HepG2 (cell line): ENCODE measurements around the gene SPSB2. TPM values are rescaled to one million over a fixed set of nuclear protein-coding genes. Genes with fewer than 3 reads are reported as not detected.
A peak's percentile ranks its signal among the peaks of the same experiment; 100 is the strongest.

ENCODE experiments used
- AHR ChIP-seq: IDR thresholded peaks from 2 replicates; pipeline ENCODE4 v1.6.1; 2018; ENCODE audit warnings: missing genetic modification reagents, missing compliant biosample characterization
- CENPT ChIP-seq: sonication (generic); formaldehyde crosslinking; IDR thresholded peaks from 2 replicates; pipeline ENCODE4 v1.8.0; 2022; ENCODE audit warnings: low read depth, mild to moderate bottlenecking, moderate library complexity, missing genetic modification reagents
- FIP1L1 ChIP-seq: fragments of 200-400 bp; formaldehyde crosslinking; IDR thresholded peaks from 2 replicates; pipeline ENCODE4 v1.6.1; 2018; ENCODE audit warnings: low read depth, mild to moderate bottlenecking, low read length, moderate library complexity, borderline replicate concordance; ENCODE audit not compliant: insufficient read depth
- FOSL1 ChIP-seq: sonication (generic); formaldehyde crosslinking; IDR thresholded peaks from 2 replicates; pipeline ENCODE4 v1.9.0; 2021; ENCODE audit warnings: missing genetic modification reagents, borderline replicate concordance
- FOXJ3 ChIP-seq: sonication (generic); formaldehyde crosslinking; IDR thresholded peaks from 2 replicates; pipeline ENCODE4 v1.4.0; 2020; ENCODE audit warnings: missing genetic modification reagents, mild to moderate bottlenecking, borderline replicate concordance
- FOXM1 ChIP-seq: sonication (generic); formaldehyde crosslinking; IDR thresholded peaks from 2 replicates; pipeline ENCODE4 v1.5.0; 2020; ENCODE audit warnings: missing genetic modification reagents
- GTF2F1 ChIP-seq: fragments of 150-350 bp; IDR thresholded peaks from 2 replicates; pipeline ENCODE4 v1.6.1; 2014; ENCODE audit warnings: low read length
- JARID2 ChIP-seq: sonication (generic); formaldehyde crosslinking; IDR thresholded peaks from 2 replicates; pipeline ENCODE4 v1.8.1; 2023; ENCODE audit warnings: missing genetic modification reagents, inconsistent platforms; ENCODE audit not compliant: insufficient replicate concordance
- MAFK ChIP-seq, 2 experiments: IDR thresholded peaks in 1 of 2; conservative IDR thresholded peaks in 1 of 2; 2 replicates each; pipeline ENCODE4 v1.6.1; 2011; ENCODE audit warnings: improper control_type of control experiment in 2 of 2, low read length in 2 of 2
- NCOA5 ChIP-seq: sonication (generic); formaldehyde crosslinking; IDR thresholded peaks from 2 replicates; pipeline ENCODE4 v1.4.0; 2020; ENCODE audit warnings: missing genetic modification reagents
- NR0B2 ChIP-seq: sonication (generic); formaldehyde crosslinking; IDR thresholded peaks from 2 replicates; pipeline ENCODE4 v1.4.0; 2020; ENCODE audit warnings: mild to moderate bottlenecking, missing genetic modification reagents
- PAXIP1 ChIP-seq: sonication (generic); formaldehyde crosslinking; conservative IDR thresholded peaks from 2 replicates; pipeline ENCODE4 v1.4.0; 2020; ENCODE audit warnings: mild to moderate bottlenecking, missing genetic modification reagents, moderate library complexity
- PCBP2 ChIP-seq: fragments of 200-400 bp; formaldehyde crosslinking; optimal IDR thresholded peaks from 2 replicates; pipeline ENCODE3; 2018; ENCODE audit warnings: low read length, low read depth; ENCODE audit not compliant: poor library complexity, severe bottlenecking
- PHF8 ChIP-seq: sonication (generic); formaldehyde crosslinking; IDR thresholded peaks from 2 replicates; pipeline ENCODE4 v1.5.0; 2020; ENCODE audit warnings: missing genetic modification reagents
- RFX1 ChIP-seq: fragments of 450-650 bp; IDR thresholded peaks from 2 replicates; pipeline ENCODE4 v1.6.1; 2017
- SCMH1 ChIP-seq: sonication (generic); formaldehyde crosslinking; IDR thresholded peaks from 2 replicates; pipeline ENCODE4 v1.9.0; 2021; ENCODE audit warnings: missing genetic modification reagents, mild to moderate bottlenecking, borderline replicate concordance
- TARDBP ChIP-seq: sonication (generic); formaldehyde crosslinking; IDR thresholded peaks from 2 replicates; pipeline ENCODE4 v1.8.0; 2022; ENCODE audit warnings: mild to moderate bottlenecking, missing genetic modification reagents
- ZBTB8A ChIP-seq: sonication (generic); formaldehyde crosslinking; IDR thresholded peaks from 2 replicates; pipeline ENCODE4 v1.4.0; 2020; ENCODE audit warnings: mild to moderate bottlenecking, low read depth, missing genetic modification reagents, borderline replicate concordance
- ZFY ChIP-seq: sonication (generic); formaldehyde crosslinking; IDR thresholded peaks from 2 replicates; pipeline ENCODE4 v1.4.0; 2020; ENCODE audit warnings: missing genetic modification reagents
- ZNF121 ChIP-seq: sonication (generic); formaldehyde crosslinking; IDR thresholded peaks from 2 replicates; pipeline ENCODE4 v1.5.0; 2020; ENCODE audit warnings: mild to moderate bottlenecking, missing genetic modification reagents
- ZNF292 ChIP-seq: sonication (generic); formaldehyde crosslinking; IDR thresholded peaks from 2 replicates; pipeline ENCODE4 v1.8.1; 2022; ENCODE audit warnings: mild to moderate bottlenecking, low read depth, missing genetic modification reagents, borderline replicate concordance
- ZNF30 ChIP-seq: sonication (generic); formaldehyde crosslinking; IDR thresholded peaks from 2 replicates; pipeline ENCODE4 v1.5.0; 2020; ENCODE audit warnings: mild to moderate bottlenecking, missing genetic modification reagents
- ZNF605 ChIP-seq: sonication (generic); formaldehyde crosslinking; IDR thresholded peaks from 2 replicates; pipeline ENCODE4 v1.8.0; 2022; ENCODE audit warnings: mild to moderate bottlenecking, missing genetic modification reagents
- ZNF678 ChIP-seq: sonication (generic); formaldehyde crosslinking; IDR thresholded peaks from 2 replicates; pipeline ENCODE4 v1.4.0; 2020; ENCODE audit warnings: mild to moderate bottlenecking, missing genetic modification reagents
- ZNF784 ChIP-seq: sonication (generic); formaldehyde crosslinking; IDR thresholded peaks from 2 replicates; pipeline ENCODE4 v1.5.1; 2020; ENCODE audit warnings: missing genetic modification reagents, mild to moderate bottlenecking, borderline replicate concordance
- polyA plus RNA-seq, 8 experiments: library from polyadenylated mRNA; depleted of rRNA in 3 of 8; stranded (reverse) in 7 of 8; unstranded in 1 of 8; fragments of >200 nt; fragmentation: Illumina TruSeq in 4 of 8; extraction: Trizol in 4 of 8; gene quantifications; 2 replicates each; pipeline versions ENCODE4 v1.2.1 to v1.2.3, GENCODE V29; 2011 to 2016; ENCODE audit warnings: low read depth in 4 of 8, missing spikeins in 1 of 8, mixed read lengths in 1 of 8; ENCODE audit not compliant: insufficient read depth in 1 of 8
- total RNA-seq, 5 experiments: library from RNA; depleted of rRNA; stranded (reverse); fragments of >200 nt; fragmentation: Illumina TruSeq; extraction: Trizol; gene quantifications; 2 replicates each; pipeline ENCODE4 v1.2.3, GENCODE V29; 2016; ENCODE audit warnings: low read depth in 1 of 5
- TF ChIP-seq, protein P1 (sequence below): sonication (generic); formaldehyde crosslinking; IDR thresholded peaks from 2 replicates; pipeline ENCODE4 v1.5.0; 2020; ENCODE audit warnings: missing genetic modification reagents

The SPSB2 gene
- total and polyA plus RNA-seq, 2 of the 13 experiments (the other 11 are each of a cell fraction or from before 2014, with no cell fraction given): 2.0 to 6.2 TPM

- TF ChIP-seq PAXIP1 (CRISPR knock-in tag) (no peak), PHF8 (CRISPR knock-in tag) (peak; percentile 68; the same call in 1 of the 2 replicates), FOXJ3 (CRISPR knock-in tag) (no peak), FOSL1 (CRISPR knock-in tag) (no peak), MAFK (conservative IDR thresholded peaks at IDR 0.05 in 1 of 2, IDR thresholded peaks at IDR 0.05 in 1 of 2; ENCODE audit: low read length in 2 of 2) (no peak), TARDBP (no peak), ZNF784 (CRISPR knock-in tag) (peak; percentile 71; the same call in 1 of the 2 replicates), ZNF121 (CRISPR knock-in tag) (no peak), ZNF292 (CRISPR knock-in tag) (peak; percentile 38; the same call in 1 of the 2 replicates), AHR (CRISPR knock-in tag) (no peak), NR0B2 (CRISPR knock-in tag) (0 out of 2 replicates have a peak, but pooled peaks have one; percentile 25), RFX1 (no peak), ZBTB8A (CRISPR knock-in tag) (no peak), CENPT (CRISPR knock-in tag) (no peak), PCBP2 (no peak), GTF2F1 (no peak), ZFY (CRISPR knock-in tag) (no peak; the same call in 1 of the 2 replicates), ZNF30 (CRISPR knock-in tag) (no peak), NCOA5 (no peak), FIP1L1 (no peak), SCMH1 (no peak), ZNF678 (CRISPR knock-in tag) (no peak; the same call in 1 of the 2 replicates), FOXM1 (CRISPR knock-in tag) (no peak), JARID2 (CRISPR knock-in tag) (no peak), ZNF605 (no peak)
- TF ChIP-seq, protein P1, sequence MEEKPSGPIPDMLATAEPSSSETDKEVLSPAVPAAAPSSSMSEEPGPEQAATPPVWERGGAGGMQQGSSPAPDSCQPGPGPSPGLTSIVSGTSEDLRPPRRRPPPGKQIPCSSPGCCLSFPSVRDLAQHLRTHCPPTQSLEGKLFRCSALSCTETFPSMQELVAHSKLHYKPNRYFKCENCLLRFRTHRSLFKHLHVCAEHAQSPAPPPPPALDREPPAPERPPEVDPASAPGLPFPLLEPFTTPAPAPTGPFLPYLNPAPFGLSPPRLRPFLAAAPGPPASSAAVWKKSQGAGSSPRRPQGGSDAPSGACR (CRISPR knock-in tag): no peak
Observed at GRCh38 chr12:6828781-6829535, 44.1 kb downstream of the SPSB2 start (continued).
